ENCODE data around the gene ULK1. TPM values are rescaled to one million over a fixed set of nuclear protein-coding genes. Genes with fewer than 3 reads are reported as not detected.

ULK1 gene
- total and polyA plus RNA-seq, 2 of the 13 experiments (the other 11 are each of a cell fraction or from before 2014, with no cell fraction given): 2.8 to 10.1 TPM

GRCh38 chr12:131928711-131929580 lies 34.5 kb downstream of the ULK1 start, which contains the start of gene PUS1 (continued):
- TF ChIP-seq TFAP4 (IDR thresholded peaks at IDR 0.05; ENCODE audit: borderline replicate concordance, low read depth) (no peak; the same call in 1 of the 2 replicates), CSRNP1 (CRISPR knock-in tag; IDR thresholded peaks at IDR 0.05) (no peak), RBM39 (IDR thresholded peaks at IDR 0.05; ENCODE audit: low read depth, low read length, poor library complexity, severe bottlenecking) (peak; percentile 2), POGZ (CRISPR knock-in tag; IDR thresholded peaks at IDR 0.05) (peak; percentile 69; the same call in 1 of the 2 replicates), SAFB2 (CRISPR knock-in tag; IDR thresholded peaks at IDR 0.05; ENCODE audit: borderline replicate concordance, low read depth) (0 out of 2 replicates have a peak, but pooled peaks have one; percentile 64), PHF20 (CRISPR knock-in tag; IDR thresholded peaks at IDR 0.05) (peak; percentile 83), HNF1A (IDR thresholded peaks at IDR 0.05; ENCODE audit: low read depth) (no peak), HNF1A (CRISPR knock-in tag; IDR thresholded peaks at IDR 0.05; ENCODE audit: borderline replicate concordance) (no peak), ELF1 (CRISPR knock-in tag; IDR thresholded peaks at IDR 0.05) (peak; percentile 98), ZFX (CRISPR knock-in tag; IDR thresholded peaks at IDR 0.05; ENCODE audit: low read depth) (peak; percentile 45), ZSCAN25 (CRISPR knock-in tag; IDR thresholded peaks at IDR 0.05) (peak; percentile 73), ZNF562 (CRISPR knock-in tag; IDR thresholded peaks at IDR 0.05; ENCODE audit: borderline replicate concordance) (0 out of 2 replicates have a peak, but pooled peaks have one; percentile 35), ZMYM4 (CRISPR knock-in tag; IDR thresholded peaks at IDR 0.05) (peak; percentile 82), TARDBP (CRISPR knock-in tag; IDR thresholded peaks at IDR 0.05) (peak; percentile 69; the same call in 1 of the 2 replicates), ZNF576 (CRISPR knock-in tag; IDR thresholded peaks at IDR 0.05) (0 out of 2 replicates have a peak, but pooled peaks have one; percentile 53), MED8 (CRISPR knock-in tag; IDR thresholded peaks at IDR 0.05; ENCODE audit: insufficient replicate concordance) (peak; percentile 92), ELF3 (CRISPR knock-in tag; IDR thresholded peaks at IDR 0.05) (peak; percentile 78), ZNF160 (CRISPR knock-in tag; IDR thresholded peaks at IDR 0.05) (0 out of 2 replicates have a peak, but pooled peaks have one; percentile 21), BORCS8-MEF2B (CRISPR knock-in tag; IDR thresholded peaks at IDR 0.05) (peak; percentile 70; the same call in 1 of the 2 replicates), ZSCAN20 (CRISPR knock-in tag; IDR thresholded peaks at IDR 0.05; ENCODE audit: borderline replicate concordance) (peak; percentile 40; the same call in 1 of the 2 replicates), ZNF564 (CRISPR knock-in tag; IDR thresholded peaks at IDR 0.05) (no peak; the same call in 1 of the 2 replicates), ZNF607 (CRISPR knock-in tag; IDR thresholded peaks at IDR 0.05; ENCODE audit: borderline replicate concordance) (0 out of 2 replicates have a peak, but pooled peaks have one; percentile 29)

Data from HepG2 (cell line).